IPS-18c (cell line): Measurements from ENCODE around the gene ARL2.
"Not testable (repeated sequence)": the region's sequence is repeated elsewhere in the genome, so short reads cannot be mapped to it uniquely, and the experiment has no call there.

Experiments used
- H3K4me3 ChIP-seq: 2 replicates; pipeline ENCODE4 v1.7.0; 2013; ENCODE audit warnings: low read depth, mild to moderate bottlenecking, low read length, moderate library complexity; ENCODE audit not compliant: insufficient read depth
- H3K9me3 ChIP-seq: one replicate; pipeline ENCODE4 v1.6.1; 2013; ENCODE audit warnings: mild to moderate bottlenecking, low read length, moderate library complexity; ENCODE audit not compliant: control insufficient read depth, insufficient read depth

Gene ARL2

DNA sequence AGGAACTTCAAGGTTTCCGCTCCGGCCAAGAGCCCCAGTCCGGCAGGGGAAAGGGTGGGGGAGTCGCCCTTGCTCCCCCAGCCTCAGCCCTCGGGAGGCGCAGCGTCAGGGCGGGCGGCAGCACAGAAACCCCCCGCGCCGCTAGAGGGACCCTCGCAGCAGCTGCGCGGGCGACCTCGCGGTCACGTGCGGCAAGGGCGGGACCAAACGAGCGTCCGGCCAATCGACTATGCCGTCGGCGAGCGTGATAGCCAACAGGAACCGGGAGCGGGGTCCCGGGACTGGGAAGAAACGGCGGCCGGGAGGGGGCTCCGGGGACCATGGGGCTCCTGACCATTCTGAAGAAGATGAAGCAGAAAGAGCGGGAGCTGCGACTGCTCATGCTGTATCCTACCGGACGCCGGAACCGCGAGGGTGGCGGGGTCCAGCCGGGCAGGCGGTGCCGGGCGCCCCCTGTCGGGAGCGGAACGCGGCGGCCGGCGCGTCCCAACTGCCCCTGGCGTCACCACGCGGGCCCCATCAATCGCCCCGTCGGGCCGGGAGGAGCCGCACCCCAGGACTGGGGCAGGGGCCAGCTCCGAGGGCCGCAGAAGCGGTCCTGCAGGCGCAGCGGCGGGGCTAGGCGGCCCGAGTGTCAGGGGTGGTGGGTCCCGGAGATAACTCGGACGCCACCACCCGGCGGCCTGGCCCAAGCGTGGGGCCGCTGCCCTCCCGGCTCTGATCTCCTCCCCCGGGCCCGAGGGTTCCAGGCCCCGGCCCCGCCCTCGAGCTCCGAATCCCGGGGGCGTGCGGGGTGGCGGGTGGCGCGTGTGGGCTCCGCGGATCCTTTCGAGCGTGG is at the start of gene ARL2:
Gene ARL2 (plus strand): TSS at position 273 of the 838 bp plus-strand sequence. CDS start 48 bp downstream, at position 321.
- H3K4me3 ChIP-seq = peak within 1 kb of the TSS; percentile 80
- no peaks in the 10 kb centered on the region for H3K9me3 ChIP-seq

DNA sequence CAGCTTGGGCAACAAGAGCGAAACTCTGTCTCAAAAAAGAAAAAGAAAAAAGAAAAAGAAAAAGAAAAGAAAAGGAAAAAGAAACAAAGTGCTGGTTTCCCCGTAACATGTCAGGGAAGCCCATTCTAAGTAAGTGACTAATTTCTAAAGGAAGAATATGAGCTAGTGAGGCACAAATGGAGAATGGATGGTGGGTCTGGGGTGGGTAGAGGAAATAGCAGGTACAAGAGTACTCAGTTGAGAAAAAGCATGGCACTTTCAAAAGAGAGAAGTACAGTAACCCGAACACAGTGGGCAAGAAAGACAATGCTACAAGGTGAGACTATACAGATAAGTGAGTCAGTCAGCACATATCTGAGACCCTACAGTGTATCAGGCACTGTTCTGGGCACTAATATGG is 46.6 kb upstream of the ARL2 start:
- H3K4me3 ChIP-seq = no peak overlapping the region
- H3K9me3 ChIP-seq = no peaks in the 10 kb centered on the region

DNA sequence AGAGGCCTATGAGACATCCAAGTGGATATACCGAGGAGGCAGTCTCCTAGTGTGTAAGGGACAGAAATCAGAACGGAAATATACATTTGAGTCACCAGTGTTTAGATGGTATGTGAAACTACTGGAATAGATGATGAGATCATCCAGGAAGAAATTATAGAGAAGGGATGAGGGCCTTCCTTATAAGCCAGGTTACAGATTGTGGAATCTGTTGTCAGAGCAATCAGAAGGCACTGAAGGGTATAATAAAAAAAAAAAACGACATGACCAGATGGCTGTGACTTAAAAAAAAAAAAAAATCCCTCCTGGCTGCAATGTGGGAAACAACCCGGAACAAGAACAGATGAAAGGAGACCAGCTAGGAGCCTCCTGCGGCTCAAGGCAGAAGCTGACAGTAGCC is 44.8 kb upstream of the ARL2 start:
- Histone ChIP-seq H3K4me3 (no peak overlapping the region), H3K9me3 (no peaks in the 10 kb centered on the region)

DNA sequence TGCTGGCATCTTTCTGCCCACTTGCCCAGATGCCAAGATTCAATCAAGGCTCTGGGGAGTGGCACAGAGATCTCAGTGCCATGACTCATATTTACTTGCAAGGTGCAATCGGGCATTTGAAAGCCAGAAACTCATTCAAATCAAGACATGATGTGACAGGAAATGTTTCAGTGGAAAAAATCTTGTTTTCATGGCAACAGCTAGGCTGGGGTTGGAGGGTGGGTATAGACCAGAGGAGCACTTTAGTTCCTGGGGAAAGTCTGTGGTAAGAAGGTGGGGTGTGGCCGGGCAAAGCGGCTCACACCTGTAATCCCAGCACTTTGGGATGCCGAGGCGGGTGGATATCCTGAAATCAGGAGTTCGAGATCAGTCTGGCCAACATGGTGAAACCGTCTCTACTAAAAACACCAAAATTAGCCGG is 43.2 kb upstream of the ARL2 start:
- H3K9me3 ChIP-seq = no peaks in the 10 kb centered on the region

DNA sequence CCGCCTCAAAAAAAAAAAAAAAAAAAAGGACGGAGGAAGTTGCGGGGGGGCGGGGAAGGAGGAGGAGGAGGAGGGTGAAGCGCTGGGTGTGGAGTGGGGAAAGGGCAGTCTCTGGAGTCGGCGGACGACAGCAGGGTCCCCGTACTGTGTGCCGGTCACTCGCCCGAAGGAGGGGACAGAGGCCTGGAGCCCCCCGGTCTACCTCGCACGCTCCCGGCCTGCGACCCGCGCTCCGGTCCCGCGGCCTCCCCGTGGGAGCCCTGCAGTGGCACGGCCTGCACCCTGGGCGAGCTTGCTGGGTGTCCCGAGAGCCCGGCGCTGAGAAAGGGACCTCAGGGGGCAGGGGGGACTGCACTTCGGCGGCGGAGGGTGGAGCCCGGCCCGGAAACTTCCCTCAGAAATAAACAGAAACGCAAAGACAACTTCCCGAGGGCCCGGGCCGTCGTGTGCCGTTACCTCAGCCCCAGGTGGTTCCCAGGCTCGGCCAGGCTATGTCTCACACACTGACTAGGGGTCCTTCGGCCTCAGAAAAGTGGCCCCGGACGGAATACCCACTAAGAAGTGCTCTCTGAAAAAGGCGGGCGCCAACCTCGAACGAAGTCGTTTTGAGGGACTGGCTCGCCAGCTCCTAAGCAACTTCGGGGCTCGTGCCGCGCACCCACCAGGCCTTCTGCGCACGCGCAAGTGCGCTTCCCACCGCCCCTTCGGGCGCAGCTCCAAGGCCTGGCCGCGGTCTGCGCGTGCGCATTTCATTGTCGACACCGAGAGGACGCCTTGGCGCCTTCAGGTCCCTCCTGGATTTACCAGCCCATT is 42.3 kb upstream of the ARL2 start, which contains the start of gene MAJIN:
Gene MAJIN (minus strand): TSS at position 688 of the 813 bp plus-strand sequence. CDS start 12,703 bp downstream, outside the sequence.
- Histone ChIP-seq H3K9me3 (no peaks in the 10 kb centered on the region), H3K4me3 (no peak within 1 kb of the TSS)

More for the DNA sequence above, 43.2 kb upstream of the ARL2 start:
- H3K4me3 ChIP-seq = no peak overlapping the region

DNA sequence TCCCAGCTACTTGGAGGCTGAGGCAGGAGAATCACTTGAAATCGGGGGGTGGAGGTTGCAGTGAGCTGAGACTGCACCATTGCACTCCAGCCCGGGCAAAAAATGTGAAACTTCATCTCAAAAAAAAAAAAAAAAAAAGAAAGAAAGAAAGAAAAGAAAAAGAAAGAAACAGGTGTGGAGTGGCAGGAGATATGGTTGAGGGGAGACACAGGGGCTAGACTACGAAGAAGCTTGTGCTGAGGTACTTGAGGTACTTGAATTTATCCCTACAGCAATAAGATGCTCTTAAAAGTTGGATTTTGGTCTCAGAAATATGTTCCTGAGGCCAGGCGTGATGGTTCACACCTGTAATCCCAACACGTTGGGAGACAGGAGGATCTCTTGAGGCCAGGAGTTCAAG is 39.8 kb upstream of the ARL2 start:
- Histone ChIP-seq H3K4me3 (no peak overlapping the region), H3K9me3 (no peaks in the 10 kb centered on the region)

DNA sequence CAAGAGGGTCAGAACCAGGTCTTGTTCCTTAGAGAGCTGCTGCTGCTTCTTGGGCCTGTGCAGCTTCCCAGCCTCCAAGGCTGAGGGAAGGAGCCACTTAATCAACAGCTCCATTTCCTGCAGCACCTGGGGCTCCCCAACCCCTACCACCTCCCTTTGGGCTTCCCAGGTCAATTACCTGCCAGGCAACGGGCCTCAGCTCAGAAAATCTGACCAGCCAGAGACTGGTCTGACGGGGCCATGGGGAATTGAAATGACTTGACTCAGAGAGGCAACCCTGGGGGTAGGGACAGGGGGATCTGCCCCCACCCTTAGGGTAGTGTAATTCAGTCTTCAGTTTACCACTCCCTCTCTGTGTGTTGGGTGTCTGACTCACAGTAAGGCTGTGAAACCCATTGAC is 37.3 kb upstream of the ARL2 start:
- Histone ChIP-seq H3K9me3 (no peaks in the 10 kb centered on the region), H3K4me3 (no peak overlapping the region)

DNA sequence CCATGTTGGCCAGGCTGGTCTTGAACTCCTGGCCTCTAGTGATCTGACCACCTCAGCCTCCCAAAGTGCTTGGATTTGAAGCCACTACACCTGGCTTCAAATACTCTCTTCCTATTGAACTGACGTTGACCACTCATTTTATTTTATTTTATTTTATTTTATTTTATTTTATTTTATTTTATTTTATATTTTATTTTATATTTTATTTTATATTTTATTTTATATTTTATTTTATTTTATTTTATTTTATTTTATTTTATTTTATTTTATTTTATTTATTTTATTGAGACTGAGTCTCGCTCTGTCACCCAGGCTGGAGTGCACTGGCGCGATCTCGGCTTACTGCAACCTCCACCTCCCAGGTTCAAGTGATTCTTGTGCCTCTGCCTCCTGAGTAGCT is 30.6 kb upstream of the ARL2 start:
- H3K4me3 ChIP-seq, H3K9me3 ChIP-seq: not testable (repeated sequence)

DNA sequence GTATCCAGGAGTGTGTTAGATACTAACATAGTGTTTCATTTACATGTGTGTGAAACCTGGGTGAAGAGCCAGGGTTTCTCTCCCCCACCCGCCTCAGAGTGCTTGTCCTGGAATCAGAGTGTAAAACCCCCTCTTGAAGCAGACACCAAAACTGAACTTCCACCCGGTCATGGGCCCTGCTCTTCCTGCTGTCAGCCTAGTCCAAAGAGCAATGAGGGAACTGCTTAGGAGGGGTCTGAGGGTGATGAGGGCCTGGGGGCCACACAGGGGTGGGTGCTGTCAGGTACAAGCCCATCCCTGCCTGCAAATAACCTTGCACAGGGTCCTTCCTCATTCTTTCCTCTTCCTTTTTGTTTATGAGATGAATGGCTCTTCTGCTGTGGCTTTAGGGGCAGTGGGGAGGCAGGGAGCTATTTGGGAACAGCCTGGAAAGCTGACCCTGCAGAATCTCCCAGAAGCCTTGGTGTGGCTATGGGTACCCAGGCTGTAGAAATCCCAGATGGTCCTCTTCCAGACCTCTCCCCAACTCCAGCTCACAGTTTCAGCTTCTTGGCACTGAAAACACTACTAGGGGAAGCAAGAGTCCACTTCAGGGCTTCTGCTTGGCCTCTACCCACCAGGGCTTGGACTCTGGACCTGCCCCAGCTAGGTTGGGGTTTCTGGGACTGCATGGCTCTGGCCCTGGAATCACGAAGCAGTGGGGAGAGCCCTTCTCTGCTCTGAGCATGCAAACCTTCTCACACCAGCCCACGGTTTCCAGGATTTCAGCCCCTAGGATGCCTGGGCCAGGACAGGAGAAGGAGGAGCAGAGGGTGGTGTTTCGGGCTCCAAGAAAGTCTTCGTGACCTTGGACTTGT is 25.7 kb upstream of the ARL2 start:
- no peak overlapping the region for H3K4me3 ChIP-seq
- H3K9me3 ChIP-seq = no peaks in the 10 kb centered on the region

DNA sequence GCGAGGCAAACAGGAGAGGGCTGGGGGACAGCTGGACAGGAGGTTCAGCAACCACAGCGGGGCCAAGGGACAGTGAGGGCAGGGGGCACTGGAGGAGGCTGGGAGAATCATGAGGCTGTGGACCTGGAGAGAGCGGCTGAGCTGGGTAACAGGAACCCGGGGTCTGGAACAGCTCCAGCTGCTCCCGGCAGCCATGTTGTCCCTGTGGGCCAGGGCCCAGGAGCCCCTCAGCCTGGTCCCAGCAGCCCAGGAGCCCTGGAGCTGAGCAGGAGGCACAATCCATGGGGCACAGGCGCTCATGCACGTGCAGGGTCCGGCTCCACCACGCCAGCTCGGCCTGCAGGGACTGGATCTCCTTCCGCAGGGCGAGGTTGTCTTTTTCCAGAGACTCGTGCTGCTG is 24.5 kb upstream of the ARL2 start:
- Histone ChIP-seq H3K9me3 (no peaks in the 10 kb centered on the region), H3K4me3 (no peak overlapping the region)

DNA sequence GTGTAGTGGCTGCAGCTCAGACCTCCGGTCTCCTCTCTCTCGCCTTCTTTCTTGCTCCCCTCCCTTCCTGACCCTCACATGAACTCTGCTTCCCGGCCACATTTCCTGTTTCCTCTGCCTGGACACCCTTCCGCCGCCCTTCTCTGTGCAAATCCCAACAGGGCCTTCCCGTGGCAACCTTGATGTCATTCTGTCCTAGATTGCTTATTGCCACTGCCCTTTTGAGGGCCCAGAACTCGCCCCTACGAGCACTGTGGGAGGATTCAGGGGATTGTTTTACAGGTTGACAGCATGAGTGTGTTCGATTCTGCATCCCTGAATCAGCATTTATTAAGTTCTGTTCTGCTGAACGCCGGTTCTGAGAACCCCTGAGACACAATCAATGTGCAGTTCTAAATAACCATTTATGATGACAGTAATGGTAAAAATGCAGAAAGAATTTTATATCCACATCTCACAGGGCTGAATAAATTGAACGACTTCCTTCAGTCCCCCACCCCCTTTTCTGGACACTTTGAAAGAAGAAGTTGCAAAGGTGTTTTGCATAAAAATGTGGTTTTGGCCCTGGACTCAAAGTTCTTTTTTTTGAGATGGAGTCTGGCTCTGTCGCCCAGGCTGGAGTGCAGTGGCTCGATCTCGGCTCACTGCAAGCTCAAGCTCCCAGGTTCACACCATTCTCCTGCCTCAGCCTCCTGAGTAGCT is 23.6 kb upstream of the ARL2 start:
- Histone ChIP-seq H3K9me3 (no peaks in the 10 kb centered on the region), H3K4me3 (no peak overlapping the region)

DNA sequence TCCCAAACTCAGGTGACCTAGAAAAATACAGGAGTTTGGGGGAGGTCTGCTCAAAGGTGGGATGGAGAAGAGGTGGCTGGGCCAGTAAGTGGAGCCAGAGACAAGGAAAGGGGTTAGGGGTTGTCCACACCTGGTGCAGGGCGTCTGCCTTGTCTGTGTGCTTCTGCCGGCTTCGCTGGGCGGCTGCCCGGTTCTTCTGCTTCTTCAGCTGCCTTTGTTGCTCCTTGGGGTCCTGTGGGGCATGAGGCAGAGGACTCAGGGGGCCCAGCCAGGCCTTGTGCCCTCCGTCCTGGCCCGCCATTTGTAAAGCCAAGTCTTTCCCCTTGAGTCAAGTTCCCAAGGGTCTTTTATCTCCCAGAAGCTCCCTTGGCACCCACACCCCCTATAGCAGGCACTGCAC is 19.6 kb upstream of the ARL2 start:
- no peaks in the 10 kb centered on the region for H3K9me3 ChIP-seq
- H3K4me3 ChIP-seq = no peak overlapping the region

DNA sequence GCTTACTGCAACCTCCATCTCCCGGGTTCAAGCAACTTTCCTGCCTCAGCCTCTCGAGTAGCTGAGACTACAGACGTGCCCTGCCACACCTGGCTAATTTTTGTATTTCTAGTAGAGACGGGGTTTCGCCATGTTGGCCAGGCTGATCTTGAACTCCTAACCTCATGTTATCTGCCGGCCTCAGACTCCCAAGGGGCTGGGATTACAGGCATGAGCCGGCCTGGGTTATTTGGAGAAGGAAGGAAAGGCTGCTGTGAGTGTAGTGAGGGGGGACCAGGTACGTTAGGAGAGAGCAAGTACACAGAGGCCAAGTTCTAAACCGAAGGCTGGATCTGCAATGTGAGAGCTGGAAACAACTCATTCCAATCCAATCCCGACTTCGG is 17.6 kb upstream of the ARL2 start:
- Histone ChIP-seq H3K4me3 (no peak overlapping the region), H3K9me3 (no peaks in the 10 kb centered on the region)

DNA sequence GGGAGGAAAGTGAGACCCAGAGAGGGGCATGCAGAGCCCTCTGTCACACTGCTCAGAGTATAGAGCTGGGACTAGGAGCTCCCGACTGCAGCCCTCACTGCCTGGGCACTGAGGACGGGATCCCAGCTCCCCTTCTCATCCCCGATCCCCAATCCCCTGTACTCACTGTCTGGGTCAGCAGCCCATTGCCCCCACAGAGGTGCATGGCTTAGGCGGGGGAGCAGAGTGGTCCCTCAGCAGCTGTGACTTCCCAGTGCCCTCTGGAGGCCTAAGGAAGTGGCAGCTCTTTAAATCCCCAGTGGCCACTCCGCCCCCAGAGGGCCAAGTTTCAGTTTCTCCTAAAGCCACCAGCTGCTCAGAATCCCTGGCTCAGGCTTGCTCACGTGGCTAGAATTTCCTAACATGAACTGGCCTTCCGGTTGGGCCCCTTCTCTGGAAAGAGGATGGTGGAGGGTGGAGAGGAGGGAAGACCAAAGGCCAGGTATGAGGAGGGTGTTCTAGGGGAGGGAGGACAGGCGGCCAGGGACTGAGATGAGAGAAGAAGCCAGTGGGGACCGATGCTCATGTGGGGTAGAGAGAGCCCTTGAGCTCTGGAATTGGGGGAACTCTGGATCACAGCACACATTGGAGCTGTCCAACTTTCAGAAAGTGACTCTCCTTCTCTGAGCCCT is 17.1 kb upstream of the ARL2 start, which contains the start of gene BATF2:
Gene BATF2 (minus strand): TSS at position 262 of the 671 bp plus-strand sequence. CDS start 57 bp downstream, at position 205.
- H3K4me3 ChIP-seq = 0 out of 2 replicates have a peak within 1 kb of the TSS, but pooled peaks have one; percentile 16

DNA sequence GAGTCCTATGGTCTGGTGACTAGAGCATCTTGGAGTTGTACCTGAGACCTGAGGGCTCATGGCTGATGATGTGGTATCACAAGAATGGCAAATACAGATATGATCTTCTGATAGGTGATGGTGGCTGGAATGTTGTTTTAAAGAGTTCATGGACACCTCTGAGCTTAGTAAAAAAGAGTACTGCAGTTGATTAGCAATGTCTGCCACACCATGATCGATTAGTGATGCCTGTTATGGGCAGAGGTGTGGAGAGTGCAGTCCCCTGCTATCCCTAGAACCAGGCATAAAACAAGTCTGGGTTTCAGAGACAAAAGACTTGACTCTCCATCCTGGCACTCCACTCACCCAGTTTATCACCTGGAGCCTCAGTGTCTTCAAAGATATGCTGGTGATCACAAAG is 15.8 kb upstream of the ARL2 start:
- H3K4me3 ChIP-seq = no peak overlapping the region
- no peaks in the 10 kb centered on the region for H3K9me3 ChIP-seq

More for the DNA sequence above, 17.1 kb upstream of the ARL2 start, which contains the start of gene BATF2:
- H3K9me3 ChIP-seq = no peaks in the 10 kb centered on the region
